Measurements from ENCODE around the gene DUSP2. TPM values are rescaled to one million over a fixed set of nuclear protein-coding genes. Genes with fewer than 3 reads are reported as not detected.

DUSP2 gene
- total RNA-seq, 1 experiment from 2014 or later = 13.4 TPM

DNA sequence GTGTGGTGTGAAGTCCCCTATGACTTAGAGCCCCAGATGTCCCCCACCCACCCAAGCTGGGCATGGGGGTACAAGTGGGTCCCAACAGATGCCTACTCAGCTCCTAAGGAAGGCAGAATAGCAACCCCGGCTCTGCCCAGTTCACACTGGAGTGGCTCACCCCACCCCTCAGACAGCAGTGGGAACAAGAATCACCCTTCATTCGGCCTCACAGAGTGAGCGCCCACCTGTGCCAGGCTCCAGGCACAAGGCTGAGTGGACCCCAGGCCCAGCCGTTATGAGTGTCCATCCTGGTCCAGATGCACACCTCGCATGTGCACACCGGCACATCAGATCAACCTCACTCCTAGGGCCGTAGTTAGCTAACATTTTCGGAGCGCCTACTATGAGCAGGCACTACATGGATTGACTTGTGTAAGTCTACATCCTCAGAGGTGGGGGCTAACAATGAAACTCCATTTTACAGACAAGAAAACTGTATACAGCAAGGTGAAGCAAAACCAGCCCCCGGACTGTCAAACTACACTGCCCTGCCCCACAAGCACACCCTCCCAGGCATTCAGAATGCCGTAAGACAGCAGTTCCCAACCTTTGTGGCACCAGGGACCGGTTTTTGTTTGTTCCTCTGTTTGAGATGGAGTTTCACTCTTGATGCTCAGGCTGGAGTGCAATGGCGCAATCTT, 4.2 kb downstream of the DUSP2 start:
- Mint-ChIP-seq H3K36me3 (ENCODE audit: insufficient read depth, unreplicated experiment) (peaks cover 26% of the 10 kb centered on the region), H3K9me3 (ENCODE audit: unreplicated experiment) (no peaks in the 10 kb centered on the region), H3K27ac (ENCODE audit: unreplicated experiment) (no peak overlapping the region), H3K4me3 (ENCODE audit: unreplicated experiment) (no peak overlapping the region), H3K27me3 (ENCODE audit: insufficient read depth, unreplicated experiment) (peaks cover under 1% of the 10 kb centered on the region), H3K4me1 (ENCODE audit: low read depth, unreplicated experiment) (peaks cover 6% of the 10 kb centered on the region)
- TF ChIP-seq, protein P1, sequence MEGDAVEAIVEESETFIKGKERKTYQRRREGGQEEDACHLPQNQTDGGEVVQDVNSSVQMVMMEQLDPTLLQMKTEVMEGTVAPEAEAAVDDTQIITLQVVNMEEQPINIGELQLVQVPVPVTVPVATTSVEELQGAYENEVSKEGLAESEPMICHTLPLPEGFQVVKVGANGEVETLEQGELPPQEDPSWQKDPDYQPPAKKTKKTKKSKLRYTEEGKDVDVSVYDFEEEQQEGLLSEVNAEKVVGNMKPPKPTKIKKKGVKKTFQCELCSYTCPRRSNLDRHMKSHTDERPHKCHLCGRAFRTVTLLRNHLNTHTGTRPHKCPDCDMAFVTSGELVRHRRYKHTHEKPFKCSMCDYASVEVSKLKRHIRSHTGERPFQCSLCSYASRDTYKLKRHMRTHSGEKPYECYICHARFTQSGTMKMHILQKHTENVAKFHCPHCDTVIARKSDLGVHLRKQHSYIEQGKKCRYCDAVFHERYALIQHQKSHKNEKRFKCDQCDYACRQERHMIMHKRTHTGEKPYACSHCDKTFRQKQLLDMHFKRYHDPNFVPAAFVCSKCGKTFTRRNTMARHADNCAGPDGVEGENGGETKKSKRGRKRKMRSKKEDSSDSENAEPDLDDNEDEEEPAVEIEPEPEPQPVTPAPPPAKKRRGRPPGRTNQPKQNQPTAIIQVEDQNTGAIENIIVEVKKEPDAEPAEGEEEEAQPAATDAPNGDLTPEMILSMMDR (IDR thresholded peaks at IDR 0.05; ENCODE audit: insufficient read depth in 1 of 2, low read depth in 1 of 2, low read length in 1 of 2, severe bottlenecking in 1 of 2, unreplicated experiment in 1 of 2) = no peak
- intact Hi-C loops (cut with micrococcal nuclease; ENCODE audit: unreplicated experiment) = no loop called here
- ChIA-PET POLR2A (no interaction called here), CTCF (interaction anchor here (0.9 kb wide), 2 partner anchors 33 to 126 kb away, joined by 4 to 15 read pairs; no protein-coding TSS in a partner anchor)
- peaks cover 16% of the 10 kb centered on the region for H3K4me1 ChIP-seq
- H3K9me3 ChIP-seq = no peaks in the 10 kb centered on the region
- DNase-seq = no peak
- H3K4me3 ChIP-seq (ENCODE audit: low read depth, low read length) = no peak overlapping the region
- no peaks in the 10 kb centered on the region for H3K27me3 ChIP-seq (replicated peaks; ENCODE audit: control insufficient read depth, insufficient read depth, low read length)
- no TSS peak for BruUV-seq (replicated peaks)
- H3K36me3 ChIP-seq (ENCODE audit: control insufficient read depth, insufficient read depth, low read length) = peaks cover 2% of the 10 kb centered on the region; the same call in 1 of the 2 replicates

DNA sequence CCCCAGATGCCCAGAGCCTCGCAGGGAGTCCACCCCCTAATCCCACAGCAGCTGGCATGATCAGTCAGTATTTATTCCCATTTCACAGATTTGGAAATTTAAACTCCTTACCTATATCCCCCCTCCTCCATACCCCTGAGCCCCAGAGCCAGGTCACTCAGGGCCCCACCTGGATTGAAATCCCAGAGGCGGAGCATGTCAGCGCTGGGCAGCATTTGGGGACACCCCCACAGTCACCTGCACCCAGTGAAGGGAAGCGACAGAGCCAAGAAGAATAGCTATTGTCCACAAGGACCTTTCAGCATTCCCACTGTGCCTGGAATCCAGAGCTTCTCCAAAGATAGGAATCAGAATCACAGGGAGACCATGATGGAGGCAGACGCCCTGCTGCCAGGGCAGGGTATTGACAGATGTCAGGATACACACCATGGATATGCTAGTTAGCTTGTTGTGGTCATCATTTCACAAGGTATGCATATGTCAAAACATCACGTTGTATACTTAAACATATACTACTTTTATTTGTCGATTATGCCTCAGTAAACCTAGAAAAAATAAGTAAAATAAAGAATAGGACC, 6.0 kb downstream of the DUSP2 start:
- peaks cover 11% of the 10 kb centered on the region; the same call in 1 of the 2 replicates for H3K4me1 ChIP-seq
- H3K4me3 ChIP-seq (ENCODE audit: low read depth, low read length) = no peak overlapping the region
- CTCF ChIA-PET = interaction anchor here (1.2 to 3.5 kb wide), 9 partner anchors 15 to 206 kb away, joined by 3 to 81 read pairs (median 6); partner anchors contain the start of gene ADRA2B
- H3K27me3 ChIP-seq (replicated peaks; ENCODE audit: control insufficient read depth, insufficient read depth, low read length) = no peaks in the 10 kb centered on the region
- H3K4me1 Mint-ChIP-seq (ENCODE audit: low read depth, unreplicated experiment) = peaks cover 6% of the 10 kb centered on the region
- no peak overlapping the region for H3K27ac Mint-ChIP-seq (ENCODE audit: unreplicated experiment)
- H3K9me3 Mint-ChIP-seq (ENCODE audit: unreplicated experiment) = no peaks in the 10 kb centered on the region
- H3K27me3 Mint-ChIP-seq (ENCODE audit: insufficient read depth, unreplicated experiment) = peaks cover 8% of the 10 kb centered on the region
- peaks cover 2% of the 10 kb centered on the region; the same call in 1 of the 2 replicates for H3K36me3 ChIP-seq (ENCODE audit: control insufficient read depth, insufficient read depth, low read length)
- no peaks in the 10 kb centered on the region for H3K9me3 ChIP-seq
- intact Hi-C loops (cut with micrococcal nuclease; ENCODE audit: unreplicated experiment) = no loop called here
- BruUV-seq (replicated peaks) = no TSS peak
- POLR2A ChIA-PET = no interaction called here
- TF ChIP-seq, protein P1 (IDR thresholded peaks at IDR 0.05; ENCODE audit: insufficient read depth in 1 of 2, low read depth in 1 of 2, low read length in 1 of 2, severe bottlenecking in 1 of 2, unreplicated experiment in 1 of 2) = no peak
- peak overlapping the region; percentile 52 for H3K4me3 Mint-ChIP-seq (ENCODE audit: unreplicated experiment)
- H3K36me3 Mint-ChIP-seq (ENCODE audit: insufficient read depth, unreplicated experiment) = peaks cover 19% of the 10 kb centered on the region
- DNase-seq = no peak

All from Caco-2 (cell line).